A549 (cell line): ENCODE results near the gene ORMDL2. TPM values are rescaled to one million over a fixed set of nuclear protein-coding genes. Genes with fewer than 3 reads are reported as not detected.

Experiments
- ATAC-seq, 2 experiments: fragments of 200-7000 bp in 1 of 2; fragments of >200 bp in 1 of 2; cut with Nextera tagmentation in 1 of 2; cut with Tn5 transposase in 1 of 2; 3 replicates each; pipeline versions ENCODE4 v1.8.0 to v1.9.1; 2018 to 2020; ENCODE audit warnings: mild to moderate bottlenecking in 1 of 2, moderate library complexity in 1 of 2
- CTCF ChIA-PET: fragments of 300-600 bp; sonication (Branson Sonifier 250); formaldehyde crosslinking; extraction: SDS; loops from one replicate; lab custom pipeline; 2021; ENCODE audit warnings: antibody characterized with exemption, inconsistent platforms; lab: Yijun Ruan, JAX
- POLR2A ChIA-PET: fragments of 350-600 bp; formaldehyde crosslinking; extraction: SDS; loops from one replicate; lab custom pipeline; 2021; ENCODE audit warnings: antibody characterized with exemption, inconsistent platforms; lab: Yijun Ruan, JAX
- DNase-seq, 2 experiments: peaks; one replicate each; pipeline versions ENCODE4 v3.0.0 to v3.0.0-alpha.2; 2011 to 2016; ENCODE audit warnings: low read depth in 1 of 2, low spot score in 1 of 2
- FAIRE-seq: peaks from 2 replicates; lab custom pipeline; 2011; peaks lifted over from hg19 to GRCh38; lab: Jason Lieb, UNC
- H3K27ac ChIP-seq, 2 experiments: fragments of >200 bp; sonication (Bioruptor Twin); formaldehyde crosslinking; 3 replicates each; pipeline ENCODE4 v1.5.1; 2016 to 2017
- H3K4me1 ChIP-seq: fragments of >200 bp; sonication (Bioruptor Twin); formaldehyde crosslinking; 3 replicates; pipeline ENCODE4 v1.6.1; 2016
- H3K4me2 ChIP-seq: fragments of >200 bp; sonication (Bioruptor Twin); formaldehyde crosslinking; 3 replicates; pipeline ENCODE4 v1.6.1; 2016
- H3K4me3 ChIP-seq: fragments of >200 bp; sonication (Bioruptor Twin); formaldehyde crosslinking; 3 replicates; pipeline ENCODE4 v1.5.1; 2016
- H3K9me3 ChIP-seq: fragments of >200 bp; sonication (Bioruptor Twin); formaldehyde crosslinking; 3 replicates; pipeline ENCODE4 v1.6.1; 2016
- CEBPB ChIP-seq, 2 experiments: fragments of >200 bp in 1 of 2; sonication (Bioruptor Twin) in 1 of 2; formaldehyde crosslinking in 1 of 2; IDR thresholded peaks; 2 replicates each; pipeline ENCODE4 v1.6.1; 2012 to 2016
- EHF ChIP-seq: fragments of 250-450 bp; sonication (Bioruptor Pico); IDR thresholded peaks from 2 replicates; pipeline ENCODE4 v1.5.0; 2020; ENCODE audit warnings: mild to moderate bottlenecking
- EHMT2 ChIP-seq: fragments of 200-600 bp; sonication (generic); IDR thresholded peaks from 2 replicates; pipeline ENCODE4 v1.6.1; 2016; ENCODE audit warnings: antibody characterized with exemption, low read depth, mild to moderate bottlenecking, moderate library complexity
- ELK1 ChIP-seq: fragments of 150-350 bp; IDR thresholded peaks from 2 replicates; pipeline ENCODE4 v1.6.1; 2014; ENCODE audit warnings: low read depth, mild to moderate bottlenecking, low read length
- EP300 ChIP-seq, 2 experiments: fragments of >200 bp; sonication (Bioruptor Twin); formaldehyde crosslinking; IDR thresholded peaks; 2 replicates in 1 of 2; 3 replicates in 1 of 2; pipeline ENCODE4 v1.6.1; 2016 to 2017
- FOSB ChIP-seq: fragments of 250-450 bp; sonication (Bioruptor Pico); IDR thresholded peaks from 2 replicates; pipeline ENCODE4 v1.5.0; 2020; ENCODE audit warnings: mild to moderate bottlenecking, moderate library complexity
- FOXS1 ChIP-seq: fragments of 250-450 bp; sonication (Bioruptor Pico); IDR thresholded peaks from 2 replicates; pipeline ENCODE4 v1.5.0; 2020; ENCODE audit warnings: mild to moderate bottlenecking, moderate library complexity
- HEYL ChIP-seq: fragments of 250-450 bp; sonication (Bioruptor Pico); IDR thresholded peaks from 2 replicates; pipeline ENCODE4 v1.8.0; 2021; ENCODE audit warnings: mild to moderate bottlenecking, moderate library complexity
- HMGXB4 ChIP-seq: fragments of 250-450 bp; sonication (Bioruptor Pico); IDR thresholded peaks from 2 replicates; pipeline ENCODE4 v1.5.0; 2021; ENCODE audit warnings: mild to moderate bottlenecking, moderate library complexity, borderline replicate concordance
- HOXA7 ChIP-seq: fragments of 250-450 bp; sonication (Bioruptor Pico); IDR thresholded peaks from 2 replicates; pipeline ENCODE4 v1.5.0; 2020; ENCODE audit warnings: mild to moderate bottlenecking, moderate library complexity
- HOXB5 ChIP-seq: fragments of 250-450 bp; sonication (Bioruptor Pico); IDR thresholded peaks from 2 replicates; pipeline ENCODE4 v1.5.0; 2020; ENCODE audit warnings: mild to moderate bottlenecking, moderate library complexity
- JUN ChIP-seq, 2 experiments: fragments of >200 bp; sonication (Bioruptor Twin); formaldehyde crosslinking; IDR thresholded peaks; 2 replicates in 1 of 2; 3 replicates in 1 of 2; pipeline ENCODE4 v1.6.1; 2016 to 2017
- MYC ChIP-seq: IDR thresholded peaks from 2 replicates; pipeline ENCODE4 v1.6.1; 2012; ENCODE audit warnings: mild to moderate bottlenecking, inconsistent platforms, low read length, improper control_type of control experiment, borderline replicate concordance
- NR3C1 ChIP-seq: fragments of >200 bp; sonication (Bioruptor Twin); formaldehyde crosslinking; IDR thresholded peaks from 3 replicates; pipeline ENCODE4 v1.6.1; 2017
- PBX3 ChIP-seq: IDR thresholded peaks from 2 replicates; pipeline ENCODE4 v1.6.1; 2012
- POLR2AphosphoS2 ChIP-seq: conservative IDR thresholded peaks from 2 replicates; pipeline ENCODE4 v1.6.1; 2012; ENCODE audit warnings: low read length, improper control_type of control experiment, inconsistent platforms
- RAD21 ChIP-seq, 2 experiments: fragments of >200 bp in 1 of 2; sonication (Bioruptor Twin) in 1 of 2; formaldehyde crosslinking in 1 of 2; IDR thresholded peaks in 1 of 2; conservative IDR thresholded peaks in 1 of 2; 2 replicates in 1 of 2; 3 replicates in 1 of 2; pipeline ENCODE4 v1.6.1; 2012 to 2018; ENCODE audit warnings: inconsistent platforms in 1 of 2
- RCOR1 ChIP-seq: fragments of 150-350 bp; IDR thresholded peaks from 2 replicates; pipeline ENCODE4 v1.6.1; 2014; ENCODE audit warnings: antibody characterized with exemption, low read length, low read depth
- REST ChIP-seq: fragments of 200-600 bp; sonication (generic); IDR thresholded peaks from 2 replicates; pipeline ENCODE4 v1.6.1; 2016; ENCODE audit warnings: antibody characterized with exemption, mild to moderate bottlenecking, moderate library complexity
- SREBF2 ChIP-seq: fragments of 450-650 bp; IDR thresholded peaks from 2 replicates; pipeline ENCODE4 v1.6.1; 2014; ENCODE audit warnings: mild to moderate bottlenecking, moderate library complexity
- TP53 ChIP-seq: fragments of 250-450 bp; sonication (Bioruptor Pico); IDR thresholded peaks from 2 replicates; pipeline ENCODE4 v1.5.0; 2021; ENCODE audit warnings: mild to moderate bottlenecking, moderate library complexity
- ZFP36 ChIP-seq: fragments of 450-650 bp; IDR thresholded peaks from 2 replicates; pipeline ENCODE4 v1.6.1; 2014; ENCODE audit warnings: borderline replicate concordance; ENCODE audit not compliant: partially characterized antibody
- ZSCAN20 ChIP-seq: fragments of 250-450 bp; sonication (Bioruptor Pico); IDR thresholded peaks from 2 replicates; pipeline ENCODE4 v1.8.0; 2022; ENCODE audit warnings: mild to moderate bottlenecking, moderate library complexity
- WGBS: methylation state at CpG from one replicate; pipeline ENCODE4 v1.1.6; 2017; ENCODE audit errors: missing lambda C conversion rate; 5-methylcytosine and 5-hydroxymethylcytosine counted together
- polyA plus RNA-seq, 4 experiments: library from polyadenylated mRNA; depleted of rRNA in 3 of 4; stranded (reverse); fragments of >200 nt; fragmentation: RNase III in 1 of 4; extraction: RNeasy Plus Mini Kit Qiagen cat#74134 plus additional on column Dnase treatment in 1 of 4; gene quantifications; 2 replicates in 3 of 4; 3 replicates in 1 of 4; pipeline ENCODE4 v1.2.3, GENCODE V29; 2011 to 2017

Gene ORMDL2
- polyA plus RNA-seq, 2 of the 4 experiments (the other 2 are of a cell fraction), result 79.0 to 93.6 TPM

- TF ChIP-seq REST, result no peak
- no peak for TF ChIP-seq ZSCAN20 (CRISPR knock-in tag)
- TF ChIP-seq PBX3, result no peak
- peak; percentile 42 to 64; a peak in 4 of 5 replicates for TF ChIP-seq RAD21 (conservative IDR thresholded peaks at IDR 0.05 in 1 of 2, IDR thresholded peaks at IDR 0.05 in 1 of 2)
- TF ChIP-seq CEBPB (IDR thresholded peaks at IDR 0.05), result no peak
These were observed 20.8 kb upstream of the ORMDL2 start (continued) for GRCh38 chr12:55797068-55797467.

GRCh38 chr12:55797550-55797949, 20.3 kb upstream of the ORMDL2 start:
- no peak overlapping the region for H3K4me3 ChIP-seq
- no peaks in the 10 kb centered on the region for H3K9me3 ChIP-seq
- TF ChIP-seq EHF (CRISPR knock-in tag), result no peak
- TF ChIP-seq JUN (IDR thresholded peaks at IDR 0.05), result no peak
- no peak for TF ChIP-seq HOXB5
- TF ChIP-seq EHMT2, result no peak
- no peak for TF ChIP-seq FOSB (CRISPR knock-in tag)
- no peak for TF ChIP-seq FOXS1 (CRISPR knock-in tag)
- TF ChIP-seq EP300 (IDR thresholded peaks at IDR 0.05), result no peak
- TF ChIP-seq MYC, result no peak
- TF ChIP-seq RCOR1, result no peak
- no peak for TF ChIP-seq HOXA7 (CRISPR knock-in tag)
- TF ChIP-seq POLR2AphosphoS2, result no peak
- no peak for TF ChIP-seq ZSCAN20 (CRISPR knock-in tag)
- no peak for TF ChIP-seq HEYL
- no peak for TF ChIP-seq ZFP36
- no peak for TF ChIP-seq TP53
- no peak for TF ChIP-seq NR3C1
- peaks cover 6% of the 10 kb centered on the region; the same call in 1 of the 3 replicates for H3K4me1 ChIP-seq
- no peak for FAIRE-seq
- H3K27ac ChIP-seq, result no peak overlapping the region
- CTCF ChIA-PET, result interaction anchor here (0.6 to 7.5 kb wide), 15 partner anchors 9 to 232 kb away, joined by 3 to 114 read pairs (median 5); partner anchors contain the start of genes CD63 and GDF11
- H3K4me2 ChIP-seq, result no peak overlapping the region
- 79% methylated on average over 4 of the region's 4 CpGs for WGBS
- POLR2A ChIA-PET, result no interaction called here
- DNase-seq, result no peak
- no peak for ATAC-seq

- FAIRE-seq, result no peak
- no peak for DNase-seq
- whole genome bisulfite sequencing, result 93% methylated on average over 8 of the region's 8 CpGs
- Histone ChIP-seq H3K27ac (no peak overlapping the region), H3K4me1 (no peaks in the 10 kb centered on the region), H3K4me3 (no peak overlapping the region), H3K4me2 (no peak overlapping the region), H3K9me3 (no peaks in the 10 kb centered on the region)
- TF ChIP-seq CEBPB (IDR thresholded peaks at IDR 0.05) (0 out of 4 replicates have a peak, but pooled peaks have one; percentile 12 to 14), EHF (CRISPR knock-in tag) (no peak), ELK1 (no peak), HMGXB4 (no peak), JUN (IDR thresholded peaks at IDR 0.05) (no peak), FOXS1 (CRISPR knock-in tag) (no peak), SREBF2 (no peak), EHMT2 (no peak)
- ChIA-PET POLR2A (no interaction called here), CTCF (interaction anchor here (1.2 to 7.4 kb wide), 4 partner anchors 11 to 68 kb away, joined by 4 to 35 read pairs (median 12); partner anchors contain the start of genes ORMDL2 and SARNP)
- no peak for ATAC-seq
These were observed 10.9 kb upstream of the ORMDL2 start for GRCh38 chr12:55806982-55807381.
